ENCODE data around the gene KRT222. TPM values are rescaled to one million over a fixed set of nuclear protein-coding genes. Genes with fewer than 3 reads are reported as not detected.

The KRT222 gene
- total RNA-seq, 1 donor from 2014 or later: not detected

- no peak overlapping the region for H3K4me3 ChIP-seq (ENCODE audit: low read depth, low read length)
- H3K27me3 ChIP-seq (ENCODE audit: control insufficient read depth, insufficient read depth, low read length): no peaks in the 10 kb centered on the region
- DNase-seq (ENCODE audit: low read depth): no peak
- TF ChIP-seq, protein P1, sequence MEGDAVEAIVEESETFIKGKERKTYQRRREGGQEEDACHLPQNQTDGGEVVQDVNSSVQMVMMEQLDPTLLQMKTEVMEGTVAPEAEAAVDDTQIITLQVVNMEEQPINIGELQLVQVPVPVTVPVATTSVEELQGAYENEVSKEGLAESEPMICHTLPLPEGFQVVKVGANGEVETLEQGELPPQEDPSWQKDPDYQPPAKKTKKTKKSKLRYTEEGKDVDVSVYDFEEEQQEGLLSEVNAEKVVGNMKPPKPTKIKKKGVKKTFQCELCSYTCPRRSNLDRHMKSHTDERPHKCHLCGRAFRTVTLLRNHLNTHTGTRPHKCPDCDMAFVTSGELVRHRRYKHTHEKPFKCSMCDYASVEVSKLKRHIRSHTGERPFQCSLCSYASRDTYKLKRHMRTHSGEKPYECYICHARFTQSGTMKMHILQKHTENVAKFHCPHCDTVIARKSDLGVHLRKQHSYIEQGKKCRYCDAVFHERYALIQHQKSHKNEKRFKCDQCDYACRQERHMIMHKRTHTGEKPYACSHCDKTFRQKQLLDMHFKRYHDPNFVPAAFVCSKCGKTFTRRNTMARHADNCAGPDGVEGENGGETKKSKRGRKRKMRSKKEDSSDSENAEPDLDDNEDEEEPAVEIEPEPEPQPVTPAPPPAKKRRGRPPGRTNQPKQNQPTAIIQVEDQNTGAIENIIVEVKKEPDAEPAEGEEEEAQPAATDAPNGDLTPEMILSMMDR (IDR thresholded peaks at IDR 0.05; ENCODE audit: insufficient read depth, low read length, poor library complexity, severe bottlenecking): no peak
- H3K36me3 ChIP-seq (ENCODE audit: control insufficient read depth, insufficient read depth, low read length): no peaks in the 10 kb centered on the region
Observed at GRCh38 chr17:40687106-40687505, 22.1 kb upstream of the KRT222 start.

DNA sequence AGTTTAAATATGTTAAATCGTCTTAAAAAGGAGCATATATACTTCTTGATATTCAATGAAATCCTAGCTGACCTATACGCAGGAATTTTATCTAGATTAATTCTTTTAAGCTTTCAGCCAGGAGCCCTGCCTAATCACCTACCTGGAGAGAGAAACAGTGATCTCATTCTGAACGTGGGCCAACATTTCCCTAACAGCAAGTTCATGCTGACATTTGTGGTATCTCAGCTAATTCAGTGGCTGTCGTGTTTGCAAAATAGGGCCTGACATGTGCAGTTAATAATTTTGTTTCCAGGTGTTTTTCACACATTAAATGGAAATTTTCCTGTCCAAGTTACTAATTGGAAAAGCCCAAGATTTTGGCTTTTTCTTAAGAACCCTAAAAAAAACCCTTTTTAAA is 21.2 kb upstream of the KRT222 start:
- TF ChIP-seq, protein P1 (IDR thresholded peaks at IDR 0.05; ENCODE audit: insufficient read depth, low read length, poor library complexity, severe bottlenecking): no peak
- H3K36me3 ChIP-seq (ENCODE audit: control insufficient read depth, insufficient read depth, low read length): no peaks in the 10 kb centered on the region

GRCh38 chr17:40680998-40681397 is 16.0 kb upstream of the KRT222 start:
- H3K27me3 ChIP-seq (ENCODE audit: control insufficient read depth, insufficient read depth, low read length): no peaks in the 10 kb centered on the region
- no peak for DNase-seq (ENCODE audit: low read depth)
- no peak overlapping the region for H3K4me3 ChIP-seq (ENCODE audit: low read depth, low read length)
- TF ChIP-seq, protein P1 (IDR thresholded peaks at IDR 0.05; ENCODE audit: insufficient read depth, low read length, poor library complexity, severe bottlenecking): no peak
- H3K36me3 ChIP-seq (ENCODE audit: control insufficient read depth, insufficient read depth, low read length): no peaks in the 10 kb centered on the region

More for the DNA sequence above, 21.2 kb upstream of the KRT222 start:
- Histone ChIP-seq H3K4me3 (ENCODE audit: low read depth, low read length) (no peak overlapping the region), H3K27me3 (ENCODE audit: control insufficient read depth, insufficient read depth, low read length) (no peaks in the 10 kb centered on the region)
- DNase-seq (ENCODE audit: low read depth): no peak

GRCh38 chr17:40679523-40679907 is 14.5 kb upstream of the KRT222 start:
- TF ChIP-seq, protein P1 (IDR thresholded peaks at IDR 0.05; ENCODE audit: insufficient read depth, low read length, poor library complexity, severe bottlenecking): no peak
- no peaks in the 10 kb centered on the region for H3K27me3 ChIP-seq (ENCODE audit: control insufficient read depth, insufficient read depth, low read length)
- no peak overlapping the region for H3K4me3 ChIP-seq (ENCODE audit: low read depth, low read length)
- H3K36me3 ChIP-seq (ENCODE audit: control insufficient read depth, insufficient read depth, low read length): no peaks in the 10 kb centered on the region
- DNase-seq (ENCODE audit: low read depth): no peak

DNA sequence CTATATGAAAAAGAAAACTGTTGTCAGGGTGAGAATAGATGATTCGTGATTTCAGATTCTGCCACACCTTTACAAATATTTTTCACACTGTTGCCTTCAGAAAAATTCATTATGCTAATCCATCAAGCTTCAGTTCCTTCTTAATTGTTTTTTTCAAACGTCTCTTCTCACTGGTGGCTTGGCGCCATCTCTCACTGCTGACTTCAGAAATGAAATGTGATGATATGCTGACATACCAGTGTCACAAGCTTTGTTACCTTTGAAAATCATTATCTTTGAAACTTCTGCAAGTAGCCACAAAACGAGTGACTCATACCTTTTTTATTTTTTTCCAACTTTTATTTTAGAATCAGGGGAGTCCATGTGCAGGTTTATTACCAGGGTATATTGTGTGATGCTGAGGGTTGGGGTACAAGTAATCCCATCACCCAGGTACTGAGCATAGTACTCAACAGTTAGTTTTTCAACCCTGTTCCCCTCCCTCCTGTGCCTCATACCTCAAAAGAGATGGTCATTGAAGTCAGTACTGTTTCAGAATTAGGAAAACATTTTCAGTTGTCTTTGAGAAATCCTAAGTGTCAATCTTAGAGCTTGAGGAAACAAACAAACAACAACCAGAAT is 14.0 kb upstream of the KRT222 start:
- TF ChIP-seq, protein P1 (IDR thresholded peaks at IDR 0.05; ENCODE audit: insufficient read depth, low read length, poor library complexity, severe bottlenecking): no peak
- Histone ChIP-seq H3K27me3 (ENCODE audit: control insufficient read depth, insufficient read depth, low read length) (no peaks in the 10 kb centered on the region), H3K4me3 (ENCODE audit: low read depth, low read length) (no peak overlapping the region), H3K36me3 (ENCODE audit: control insufficient read depth, insufficient read depth, low read length) (no peaks in the 10 kb centered on the region)
- DNase-seq (ENCODE audit: low read depth): no peak

GRCh38 chr17:40675905-40676304 is 10.9 kb upstream of the KRT222 start:
- DNase-seq (ENCODE audit: low read depth): no peak
- no peaks in the 10 kb centered on the region for H3K36me3 ChIP-seq (ENCODE audit: control insufficient read depth, insufficient read depth, low read length)
- H3K4me3 ChIP-seq (ENCODE audit: low read depth, low read length): no peak overlapping the region
- TF ChIP-seq, protein P1 (IDR thresholded peaks at IDR 0.05; ENCODE audit: insufficient read depth, low read length, poor library complexity, severe bottlenecking): no peak
- no peaks in the 10 kb centered on the region for H3K27me3 ChIP-seq (ENCODE audit: control insufficient read depth, insufficient read depth, low read length)
